Keratinocyte (primary cell): ENCODE measurements around the gene NELL2. TPM values are rescaled to one million over a fixed set of nuclear protein-coding genes. Genes with fewer than 3 reads are reported as not detected.

Experiments
- DNase-seq: peaks from one replicate; pipeline ENCODE4 v3.0.0-alpha.2; 2011; ENCODE audit warnings: low read depth, missing footprints, low spot score
- FAIRE-seq: peaks from 2 replicates; lab custom pipeline; 2011; peaks lifted over from hg19 to GRCh38; lab: Jason Lieb, UNC
- H2AFZ ChIP-seq: 2 replicates; pipeline ENCODE4 v1.6.0; 2012; ENCODE audit warnings: low read length, control low read depth, inconsistent platforms; ENCODE audit not compliant: control insufficient read depth
- H3K27ac ChIP-seq: 2 replicates; pipeline ENCODE4 v1.5.1; 2011; ENCODE audit warnings: low read length; ENCODE audit not compliant: control insufficient read depth, insufficient read depth
- H3K27me3 ChIP-seq: 3 replicates; pipeline ENCODE4 v1.6.0; 2011; ENCODE audit warnings: low read length; ENCODE audit not compliant: control insufficient read depth, insufficient read depth; ENCODE audit errors: extremely low read depth
- H3K36me3 ChIP-seq, 2 experiments: 2 replicates in 1 of 2; 3 replicates in 1 of 2; pipeline ENCODE4 v1.5.1; 2011; ENCODE audit warnings: low read length in 2 of 2, mild to moderate bottlenecking in 1 of 2; ENCODE audit not compliant: control insufficient read depth in 2 of 2, insufficient read depth in 2 of 2; ENCODE audit errors: extremely low read depth in 1 of 2
- H3K4me1 ChIP-seq: 3 replicates; pipeline ENCODE4 v1.5.1; 2011; ENCODE audit warnings: low read length; ENCODE audit not compliant: control insufficient read depth, insufficient read depth; ENCODE audit errors: extremely low read depth
- H3K4me2 ChIP-seq: 3 replicates; pipeline ENCODE4 v1.6.0; 2011; ENCODE audit warnings: low read depth, low read length; ENCODE audit not compliant: control insufficient read depth, insufficient read depth; ENCODE audit errors: extremely low read depth
- H3K4me3 ChIP-seq, 3 experiments: fragments of 200-600 bp in 1 of 3; sonication (generic) in 1 of 3; 2 replicates in 2 of 3; 3 replicates in 1 of 3; pipeline ENCODE4 v1.5.1; 2011 to 2016; ENCODE audit warnings: low read length in 3 of 3, mild to moderate bottlenecking in 3 of 3, control low read depth in 2 of 3, inconsistent platforms in 1 of 3, low read depth in 1 of 3, mixed read lengths in 1 of 3, mixed run types in 1 of 3, moderate library complexity in 1 of 3; ENCODE audit not compliant: control insufficient read depth in 2 of 3, insufficient read depth in 2 of 3; ENCODE audit errors: extremely low read depth in 1 of 3
- H3K79me2 ChIP-seq: 2 replicates; pipeline ENCODE4 v1.6.0; 2012; ENCODE audit warnings: low read length; ENCODE audit not compliant: control insufficient read depth, insufficient read depth
- H3K9ac ChIP-seq: 3 replicates; pipeline ENCODE4 v1.6.0; 2011; ENCODE audit warnings: low read length; ENCODE audit not compliant: control insufficient read depth, insufficient read depth; ENCODE audit errors: extremely low read depth
- H3K9me1 ChIP-seq: 3 replicates; pipeline ENCODE4 v1.6.0; 2011; ENCODE audit warnings: low read length; ENCODE audit not compliant: control insufficient read depth, insufficient read depth; ENCODE audit errors: extremely low read depth
- H3K9me3 ChIP-seq: 2 replicates; pipeline ENCODE4 v1.5.1; 2012; ENCODE audit warnings: low read depth, low read length; ENCODE audit not compliant: control insufficient read depth
- H4K20me1 ChIP-seq: 3 replicates; pipeline ENCODE4 v1.6.0; 2011; ENCODE audit warnings: low read length; ENCODE audit not compliant: control insufficient read depth, insufficient read depth; ENCODE audit errors: extremely low read depth
- EZH2 ChIP-seq: IDR thresholded peaks from one replicate; pipeline ENCODE4 v1.6.1; 2012; ENCODE audit warnings: inconsistent platforms, mild to moderate bottlenecking, low read length, moderate library complexity
- dilution Hi-C: fragments of 300-500 bp; cut with MboI; formaldehyde crosslinking; loops from one replicate; pipeline ENCODE4 v1.7.0; 2020; ENCODE audit warnings: low sequenced_read_pairs; ENCODE audit not compliant: extremely low pct_ligation_motif_present
- polyA plus RNA-seq, 5 experiments: library from polyadenylated mRNA; depleted of rRNA in 3 of 5; stranded (reverse) in 3 of 5; stranded (forward) in 1 of 5; unstranded in 1 of 5; fragments of >200 nt; gene quantifications; 1 replicate in 1 of 5; 2 replicates in 3 of 5; 3 replicates in 1 of 5; pipeline versions ENCODE4 v1.2.1 to v1.2.3, GENCODE V29; 2011 to 2012; ENCODE audit warnings: missing spikeins in 2 of 5, low read depth in 1 of 5, low replicate concordance in 1 of 5
- small RNA-seq, 3 experiments: library from RNA; depleted of rRNA; stranded (forward); fragments of <200 nt; gene quantifications; one replicate each; pipeline ENCODE3, GENCODE V24; 2012; ENCODE audit warnings: low read depth in 3 of 3, low replicate concordance in 1 of 3; ENCODE audit not compliant: insufficient read length in 3 of 3
- TF ChIP-seq, protein P1 (sequence below), 3 experiments: IDR thresholded peaks in 1 of 3; conservative IDR thresholded peaks in 1 of 3; optimal IDR thresholded peaks in 1 of 3; 2 replicates in 2 of 3; 3 replicates in 1 of 3; pipeline versions ENCODE3 to v1.5.1; 2011; ENCODE audit warnings: low read length in 3 of 3, mild to moderate bottlenecking in 3 of 3, moderate library complexity in 2 of 3, control low read depth in 1 of 3, inconsistent platforms in 1 of 3; ENCODE audit not compliant: insufficient read depth in 2 of 3; ENCODE audit errors: extremely low read depth in 1 of 3

The NELL2 gene
- polyA plus RNA-seq, 1 donor (not counting 4 experiments of a cell fraction or from before 2014, with no cell fraction given) = 0.58 TPM

- Histone ChIP-seq H3K4me1 (no peaks in the 10 kb centered on the region), H3K4me3 (no peak overlapping the region), H3K36me3 (no peaks in the 10 kb centered on the region), H2AFZ (no peak overlapping the region), H4K20me1 (no peaks in the 10 kb centered on the region), H3K27me3 (no peaks in the 10 kb centered on the region), H3K9ac (no peak overlapping the region), H3K79me2 (no peaks in the 10 kb centered on the region), H3K27ac (no peak overlapping the region), H3K9me3 (no peaks in the 10 kb centered on the region), H3K9me1 (no peaks in the 10 kb centered on the region), H3K4me2 (no peak overlapping the region)
- TF ChIP-seq, protein P1, sequence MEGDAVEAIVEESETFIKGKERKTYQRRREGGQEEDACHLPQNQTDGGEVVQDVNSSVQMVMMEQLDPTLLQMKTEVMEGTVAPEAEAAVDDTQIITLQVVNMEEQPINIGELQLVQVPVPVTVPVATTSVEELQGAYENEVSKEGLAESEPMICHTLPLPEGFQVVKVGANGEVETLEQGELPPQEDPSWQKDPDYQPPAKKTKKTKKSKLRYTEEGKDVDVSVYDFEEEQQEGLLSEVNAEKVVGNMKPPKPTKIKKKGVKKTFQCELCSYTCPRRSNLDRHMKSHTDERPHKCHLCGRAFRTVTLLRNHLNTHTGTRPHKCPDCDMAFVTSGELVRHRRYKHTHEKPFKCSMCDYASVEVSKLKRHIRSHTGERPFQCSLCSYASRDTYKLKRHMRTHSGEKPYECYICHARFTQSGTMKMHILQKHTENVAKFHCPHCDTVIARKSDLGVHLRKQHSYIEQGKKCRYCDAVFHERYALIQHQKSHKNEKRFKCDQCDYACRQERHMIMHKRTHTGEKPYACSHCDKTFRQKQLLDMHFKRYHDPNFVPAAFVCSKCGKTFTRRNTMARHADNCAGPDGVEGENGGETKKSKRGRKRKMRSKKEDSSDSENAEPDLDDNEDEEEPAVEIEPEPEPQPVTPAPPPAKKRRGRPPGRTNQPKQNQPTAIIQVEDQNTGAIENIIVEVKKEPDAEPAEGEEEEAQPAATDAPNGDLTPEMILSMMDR (optimal IDR thresholded peaks at IDR 0.05 in 1 of 3, IDR thresholded peaks at IDR 0.05 in 1 of 3, conservative IDR thresholded peaks at IDR 0.05 in 1 of 3; ENCODE audit: extremely low read depth in 1 of 3, insufficient read depth in 2 of 3, low read length in 3 of 3) = no peak
- TF ChIP-seq EZH2 = no peak
- no peak for FAIRE-seq
- dilution Hi-C loops = no loop called here
- no peak for DNase-seq
Measured at GRCh38 chr12:44460261-44460660, 415.9 kb downstream of the NELL2 start.

DNA sequence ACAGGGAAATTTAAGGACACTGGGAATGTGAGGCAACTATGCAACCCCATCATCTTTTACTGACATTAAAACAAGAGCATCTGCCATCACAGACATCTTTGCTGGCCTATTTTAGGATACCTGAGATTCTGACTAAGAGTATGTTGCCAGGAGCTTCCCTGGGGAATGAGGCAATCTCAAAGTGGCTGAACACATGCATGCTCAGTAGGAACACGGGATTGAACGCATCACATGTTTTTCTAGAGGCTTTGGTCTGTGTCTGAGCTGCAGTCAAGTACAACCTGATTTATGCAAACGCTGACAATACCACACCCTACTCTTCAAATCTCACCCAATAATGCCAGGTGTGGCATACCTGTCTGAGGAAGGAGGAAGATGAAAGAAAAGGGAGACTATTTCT is 416.5 kb downstream of the NELL2 start:
- dilution Hi-C loops = no loop called here
- DNase-seq = no peak
- no peaks in the 10 kb centered on the region for H3K27me3 ChIP-seq
- H3K9me1 ChIP-seq = no peaks in the 10 kb centered on the region
- no peak for TF ChIP-seq EZH2
- TF ChIP-seq, protein P1 (optimal IDR thresholded peaks at IDR 0.05 in 1 of 3, IDR thresholded peaks at IDR 0.05 in 1 of 3, conservative IDR thresholded peaks at IDR 0.05 in 1 of 3; ENCODE audit: extremely low read depth in 1 of 3, insufficient read depth in 2 of 3, low read length in 3 of 3) = no peak
- FAIRE-seq = no peak
- no peak overlapping the region for H3K4me3 ChIP-seq
- no peaks in the 10 kb centered on the region for H3K4me1 ChIP-seq
- no peak overlapping the region for H3K9ac ChIP-seq
- H4K20me1 ChIP-seq = no peaks in the 10 kb centered on the region
- H3K27ac ChIP-seq = no peak overlapping the region
- no peaks in the 10 kb centered on the region for H3K9me3 ChIP-seq
- no peak overlapping the region for H2AFZ ChIP-seq
- H3K4me2 ChIP-seq = no peak overlapping the region
- no peaks in the 10 kb centered on the region for H3K36me3 ChIP-seq
- H3K79me2 ChIP-seq = no peaks in the 10 kb centered on the region

Small RNAs within 50 kb of the gene (small RNA-seq; reads per million reads assigned to genes)
- gene RF00019 = 0 reads per million in 3 experiments

Other genes starting within 250 kb of the NELL2 start
- gene DBX2, start 174.8 kb upstream of the NELL2 start, polyA plus RNA-seq = not detected in 3 replicates